ENCODE measurements around the gene LRBA. TPM values are rescaled to one million over a fixed set of nuclear protein-coding genes. Genes with fewer than 3 reads are reported as not detected.
A peak's percentile ranks its signal among the peaks of the same experiment; 100 is the strongest.

The LRBA gene
- total and polyA plus RNA-seq, 4 donors, result 18.8 to 56.4 (median 33.8) TPM

DNA sequence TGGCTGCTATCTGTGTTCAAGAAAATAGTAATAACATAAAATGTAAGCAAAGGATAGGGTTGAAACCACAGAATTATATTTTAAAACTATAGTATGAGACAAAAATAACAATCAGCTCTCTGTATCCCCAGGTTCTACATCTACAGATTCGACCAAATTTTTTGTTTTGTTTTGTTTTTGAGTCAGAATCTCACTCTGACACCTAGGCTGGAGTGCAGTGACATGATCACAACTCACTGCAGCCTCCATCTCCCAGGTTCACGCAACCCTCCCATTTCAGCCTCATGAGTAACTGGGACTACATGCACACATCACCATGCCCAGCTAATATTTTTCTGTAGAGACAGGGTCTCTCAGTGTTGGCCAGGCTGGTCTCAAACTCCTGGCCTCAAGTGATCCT lies 319.9 kb downstream of the LRBA start:
- no peaks in the 10 kb centered on the region for H3K36me3 ChIP-seq (ENCODE audit: control insufficient read depth, insufficient read depth, low read length)
- H3K9me3 ChIP-seq (ENCODE audit: control insufficient read depth, insufficient read depth, low read length), result no peaks in the 10 kb centered on the region
- 87% methylated on average over 1 of the region's 2 CpGs for WGBS (ENCODE audit: insufficient coverage)
- no peak for DNase-seq (ENCODE audit: low read depth in 4 of 6, low spot score in 6 of 6)
- no peak overlapping the region for H3K4me3 ChIP-seq (ENCODE audit: low read depth, low read length)
- no peak overlapping the region for H3K27ac ChIP-seq (ENCODE audit: low read depth, low read length)
- H3K27me3 ChIP-seq (ENCODE audit: control insufficient read depth, insufficient read depth, low read length), result no peaks in the 10 kb centered on the region
- H3K4me1 ChIP-seq (ENCODE audit: control insufficient read depth, insufficient read depth, low read length), result no peaks in the 10 kb centered on the region

- Histone ChIP-seq H3K4me3 (ENCODE audit: low read depth, low read length) (no peak overlapping the region), H3K4me1 (ENCODE audit: control insufficient read depth, insufficient read depth, low read length) (no peaks in the 10 kb centered on the region), H3K27ac (ENCODE audit: low read depth, low read length) (no peak overlapping the region), H3K36me3 (ENCODE audit: control insufficient read depth, insufficient read depth, low read length) (no peaks in the 10 kb centered on the region), H3K9me3 (ENCODE audit: control insufficient read depth, insufficient read depth, low read length) (no peaks in the 10 kb centered on the region), H3K27me3 (ENCODE audit: control insufficient read depth, insufficient read depth, low read length) (no peaks in the 10 kb centered on the region)
- DNase-seq (ENCODE audit: low read depth in 4 of 6, low spot score in 6 of 6), result peak in 1 of 6 donors; percentile 26
- 13% methylated on average over 1 of the region's 2 CpGs for WGBS (ENCODE audit: insufficient coverage)
Measured at GRCh38 chr4:150694438-150694837, 320.6 kb downstream of the LRBA start.

- no peaks in the 10 kb centered on the region for H3K4me1 ChIP-seq (ENCODE audit: control insufficient read depth, insufficient read depth, low read length)
- peak in 1 of 6 donors; percentile 33 for DNase-seq (ENCODE audit: low read depth in 4 of 6, low spot score in 6 of 6)
- 42% methylated on average over 1 of the region's 2 CpGs for WGBS (ENCODE audit: insufficient coverage)
Measured at GRCh38 chr4:150683775-150684350, 331.2 kb downstream of the LRBA start.

DNA sequence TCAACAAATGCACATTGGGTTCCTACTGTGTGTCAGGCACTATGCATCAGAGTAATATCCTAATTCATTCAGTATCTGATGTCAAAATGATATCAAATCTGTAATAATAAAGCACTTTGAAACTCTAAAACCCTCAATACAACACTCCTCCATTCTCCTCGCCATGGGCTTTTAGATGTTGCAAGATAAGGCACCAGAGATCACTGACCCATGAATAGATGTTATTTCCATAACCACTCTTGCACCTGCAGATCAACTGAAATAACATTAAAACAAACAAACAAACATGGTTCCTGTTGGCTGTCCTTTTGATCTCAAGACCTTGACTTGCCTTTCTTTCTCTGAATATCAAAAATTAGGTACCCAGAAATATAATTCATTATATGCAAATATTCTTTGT lies 333.0 kb downstream of the LRBA start:
- DNase-seq (ENCODE audit: low read depth in 4 of 6, low spot score in 6 of 6), result no peak
- H3K27me3 ChIP-seq (ENCODE audit: control insufficient read depth, insufficient read depth, low read length), result no peaks in the 10 kb centered on the region
- no peaks in the 10 kb centered on the region for H3K9me3 ChIP-seq (ENCODE audit: control insufficient read depth, insufficient read depth, low read length)
- H3K4me3 ChIP-seq (ENCODE audit: low read depth, low read length), result no peak overlapping the region
- H3K27ac ChIP-seq (ENCODE audit: low read depth, low read length), result no peak overlapping the region
- no peaks in the 10 kb centered on the region for H3K36me3 ChIP-seq (ENCODE audit: control insufficient read depth, insufficient read depth, low read length)
- H3K4me1 ChIP-seq (ENCODE audit: control insufficient read depth, insufficient read depth, low read length), result no peaks in the 10 kb centered on the region
- 100% methylated on average over 1 of the region's 1 CpG for WGBS (ENCODE audit: insufficient coverage)

More at GRCh38 chr4:150683775-150684350, 331.2 kb downstream of the LRBA start:
- no peaks in the 10 kb centered on the region for H3K27me3 ChIP-seq (ENCODE audit: control insufficient read depth, insufficient read depth, low read length)
- no peak overlapping the region for H3K4me3 ChIP-seq (ENCODE audit: low read depth, low read length)
- no peaks in the 10 kb centered on the region for H3K36me3 ChIP-seq (ENCODE audit: control insufficient read depth, insufficient read depth, low read length)
- no peak overlapping the region for H3K27ac ChIP-seq (ENCODE audit: low read depth, low read length)
- H3K9me3 ChIP-seq (ENCODE audit: control insufficient read depth, insufficient read depth, low read length), result no peaks in the 10 kb centered on the region

DNA sequence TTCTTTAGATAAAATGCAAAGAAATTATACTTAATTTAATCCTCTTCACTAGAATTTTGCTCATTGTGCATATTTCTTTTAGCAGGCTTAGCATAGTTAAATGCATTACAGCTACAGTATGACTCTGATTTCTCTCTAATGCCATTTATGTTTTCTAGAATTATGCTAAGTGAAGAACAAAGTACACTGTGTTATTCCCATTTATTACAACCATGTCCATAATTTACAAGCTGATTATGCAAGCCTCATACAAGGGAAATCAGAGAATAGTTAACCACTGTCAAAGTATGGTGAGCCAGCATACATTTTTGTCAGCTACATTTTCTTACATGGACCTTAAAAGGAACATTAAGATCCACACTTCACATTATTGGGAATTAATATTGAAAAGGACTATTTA lies 334.0 kb downstream of the LRBA start:
- Histone ChIP-seq H3K36me3 (ENCODE audit: control insufficient read depth, insufficient read depth, low read length) (no peaks in the 10 kb centered on the region), H3K4me3 (ENCODE audit: low read depth, low read length) (no peak overlapping the region), H3K9me3 (ENCODE audit: control insufficient read depth, insufficient read depth, low read length) (no peaks in the 10 kb centered on the region), H3K4me1 (ENCODE audit: control insufficient read depth, insufficient read depth, low read length) (no peaks in the 10 kb centered on the region), H3K27ac (ENCODE audit: low read depth, low read length) (no peak overlapping the region), H3K27me3 (ENCODE audit: control insufficient read depth, insufficient read depth, low read length) (no peaks in the 10 kb centered on the region)
- DNase-seq (ENCODE audit: low read depth in 4 of 6, low spot score in 6 of 6), result peak in 2 of 6 donors; percentile 5 to 46

DNA sequence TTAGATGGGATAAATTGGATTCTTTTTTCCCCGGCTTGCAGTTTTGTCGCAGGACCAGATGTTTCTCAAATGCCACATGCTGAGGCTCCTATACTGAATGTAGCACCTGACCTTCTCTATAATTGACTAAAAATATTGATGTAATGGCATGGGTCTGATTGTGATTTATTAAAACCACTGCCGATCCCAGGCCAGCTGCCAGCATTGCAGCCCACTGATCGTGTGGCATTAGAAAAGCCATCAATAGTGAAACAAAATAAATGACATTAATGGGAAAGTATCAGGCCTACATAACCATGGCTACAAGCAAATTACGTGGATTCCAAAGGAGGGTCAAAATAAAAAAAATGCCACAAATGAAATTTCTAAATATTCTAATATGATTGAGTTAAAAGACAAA lies 334.4 kb downstream of the LRBA start:
- no peak overlapping the region for H3K4me3 ChIP-seq (ENCODE audit: low read depth, low read length)
- DNase-seq (ENCODE audit: low read depth in 4 of 6, low spot score in 6 of 6), result peak in 1 of 6 donors; percentile 7
- WGBS (ENCODE audit: insufficient coverage), result no CpG with 5 or more reads among the region's 5 CpGs
- H3K27ac ChIP-seq (ENCODE audit: low read depth, low read length), result no peak overlapping the region
- H3K4me1 ChIP-seq (ENCODE audit: control insufficient read depth, insufficient read depth, low read length), result no peaks in the 10 kb centered on the region
- no peaks in the 10 kb centered on the region for H3K36me3 ChIP-seq (ENCODE audit: control insufficient read depth, insufficient read depth, low read length)
- H3K9me3 ChIP-seq (ENCODE audit: control insufficient read depth, insufficient read depth, low read length), result no peaks in the 10 kb centered on the region
- no peaks in the 10 kb centered on the region for H3K27me3 ChIP-seq (ENCODE audit: control insufficient read depth, insufficient read depth, low read length)

- no peaks in the 10 kb centered on the region for H3K27me3 ChIP-seq (ENCODE audit: control insufficient read depth, insufficient read depth, low read length)
- no CpG with 5 or more reads among the region's 3 CpGs for WGBS (ENCODE audit: insufficient coverage)
- no peak overlapping the region for H3K27ac ChIP-seq (ENCODE audit: low read depth, low read length)
- H3K4me1 ChIP-seq (ENCODE audit: control insufficient read depth, insufficient read depth, low read length), result no peaks in the 10 kb centered on the region
- H3K36me3 ChIP-seq (ENCODE audit: control insufficient read depth, insufficient read depth, low read length), result no peaks in the 10 kb centered on the region
- H3K4me3 ChIP-seq (ENCODE audit: low read depth, low read length), result no peak overlapping the region
- DNase-seq (ENCODE audit: low read depth in 4 of 6, low spot score in 6 of 6), result peak in 1 of 6 donors; percentile 71
- H3K9me3 ChIP-seq (ENCODE audit: control insufficient read depth, insufficient read depth, low read length), result no peaks in the 10 kb centered on the region
Measured at GRCh38 chr4:150679765-150680343, 335.2 kb downstream of the LRBA start.

DNA sequence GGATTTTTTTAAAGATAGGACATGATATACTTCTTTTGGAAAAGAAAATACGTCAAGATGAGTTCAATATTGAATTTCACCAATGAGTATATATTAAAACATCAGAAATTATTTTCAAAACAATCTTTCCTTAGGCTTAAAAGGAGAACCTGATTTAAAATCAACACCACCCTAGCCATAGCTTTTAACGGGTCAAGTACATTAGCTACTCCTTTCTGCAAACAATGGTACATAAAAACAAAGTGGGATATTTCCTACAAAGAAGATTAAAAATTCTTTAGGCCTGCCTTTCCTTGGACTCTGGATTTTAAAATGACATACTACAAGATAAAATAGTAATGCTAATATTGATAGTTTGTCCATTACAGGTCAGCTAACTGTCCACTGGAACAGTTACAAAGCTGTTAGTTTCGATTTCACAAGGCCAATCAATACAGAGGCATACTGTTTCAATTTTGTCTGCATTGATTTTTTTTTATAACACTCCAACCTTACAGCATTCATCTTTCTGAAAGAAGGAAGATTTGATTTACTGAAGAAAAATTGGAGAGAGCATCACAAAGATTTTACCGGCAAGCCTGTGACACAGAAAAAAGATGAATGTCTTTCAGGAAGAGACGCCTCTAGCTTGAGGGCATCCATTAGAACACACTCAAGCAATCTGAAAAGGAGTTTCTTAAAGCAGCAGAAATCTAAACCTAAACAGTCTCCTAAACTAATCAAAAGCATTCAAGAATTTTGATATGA lies 335.9 kb downstream of the LRBA start:
- no peaks in the 10 kb centered on the region for H3K9me3 ChIP-seq (ENCODE audit: control insufficient read depth, insufficient read depth, low read length)
- H3K27ac ChIP-seq (ENCODE audit: low read depth, low read length), result no peak overlapping the region
- no peaks in the 10 kb centered on the region for H3K4me1 ChIP-seq (ENCODE audit: control insufficient read depth, insufficient read depth, low read length)
- WGBS (ENCODE audit: insufficient coverage), result no CpG with 5 or more reads among the region's 5 CpGs
- no peak overlapping the region for H3K4me3 ChIP-seq (ENCODE audit: low read depth, low read length)
- H3K27me3 ChIP-seq (ENCODE audit: control insufficient read depth, insufficient read depth, low read length), result no peaks in the 10 kb centered on the region
- peak in 2 of 6 donors; percentile 5 to 79 for DNase-seq (ENCODE audit: low read depth in 4 of 6, low spot score in 6 of 6)
- H3K36me3 ChIP-seq (ENCODE audit: control insufficient read depth, insufficient read depth, low read length), result no peaks in the 10 kb centered on the region

DNA sequence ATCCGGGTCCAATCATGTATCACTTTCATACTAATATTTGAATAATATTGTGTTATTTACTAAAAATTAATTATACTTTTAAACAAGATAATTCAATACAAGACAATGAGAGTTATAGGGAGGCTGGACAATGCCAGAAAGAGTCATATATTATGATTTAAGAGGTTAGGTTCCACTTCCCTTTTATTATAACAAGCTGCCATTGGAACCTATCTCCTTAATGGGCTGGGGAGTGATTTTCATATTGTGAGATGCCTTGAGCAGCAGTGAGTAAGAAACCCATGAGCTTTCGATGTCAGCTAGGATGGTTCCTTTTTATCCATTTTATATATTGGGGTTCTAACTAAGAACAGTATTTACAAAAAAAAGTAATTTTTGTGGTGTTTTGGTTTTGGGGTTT lies 341.3 kb downstream of the LRBA start:
- no peaks in the 10 kb centered on the region for H3K9me3 ChIP-seq (ENCODE audit: control insufficient read depth, insufficient read depth, low read length)
- no peak overlapping the region for H3K4me3 ChIP-seq (ENCODE audit: low read depth, low read length)
- DNase-seq (ENCODE audit: low read depth in 4 of 6, low spot score in 6 of 6), result no peak
- no peaks in the 10 kb centered on the region for H3K27me3 ChIP-seq (ENCODE audit: control insufficient read depth, insufficient read depth, low read length)
- no peaks in the 10 kb centered on the region for H3K4me1 ChIP-seq (ENCODE audit: control insufficient read depth, insufficient read depth, low read length)
- no peaks in the 10 kb centered on the region for H3K36me3 ChIP-seq (ENCODE audit: control insufficient read depth, insufficient read depth, low read length)
- H3K27ac ChIP-seq (ENCODE audit: low read depth, low read length), result no peak overlapping the region
- no CpG with 5 or more reads among the region's 2 CpGs for WGBS (ENCODE audit: insufficient coverage)

DNA sequence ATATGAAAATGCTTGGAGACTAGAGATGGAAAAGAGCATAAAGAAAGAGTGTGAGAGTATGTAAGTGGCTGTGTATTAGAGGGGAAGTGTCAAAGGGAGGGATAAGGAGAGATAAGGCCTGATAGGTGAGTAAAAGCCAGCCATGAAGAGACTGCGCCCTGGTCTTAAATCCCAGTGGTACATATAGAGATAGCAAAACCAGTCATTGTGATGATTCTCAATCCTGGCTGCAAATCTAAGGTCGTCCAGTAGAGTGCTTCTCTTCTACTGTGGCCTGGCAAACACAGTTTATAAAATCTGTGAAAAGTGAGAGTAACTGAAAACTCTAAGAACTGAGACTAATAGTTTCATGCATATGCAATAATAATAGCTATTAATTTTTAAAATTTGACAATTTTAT lies 346.3 kb downstream of the LRBA start:
- H3K27ac ChIP-seq (ENCODE audit: low read depth, low read length), result no peak overlapping the region
- no peaks in the 10 kb centered on the region for H3K36me3 ChIP-seq (ENCODE audit: control insufficient read depth, insufficient read depth, low read length)
- H3K27me3 ChIP-seq (ENCODE audit: control insufficient read depth, insufficient read depth, low read length), result no peaks in the 10 kb centered on the region
- 100% methylated on average over 1 of the region's 2 CpGs for WGBS (ENCODE audit: insufficient coverage)
- H3K4me3 ChIP-seq (ENCODE audit: low read depth, low read length), result no peak overlapping the region
- H3K4me1 ChIP-seq (ENCODE audit: control insufficient read depth, insufficient read depth, low read length), result no peaks in the 10 kb centered on the region
- no peak for DNase-seq (ENCODE audit: low read depth in 4 of 6, low spot score in 6 of 6)
- H3K9me3 ChIP-seq (ENCODE audit: control insufficient read depth, insufficient read depth, low read length), result no peaks in the 10 kb centered on the region
